ENCODE results near the gene AUNIP.

The AUNIP gene

GRCh38 chr1:25787760-25788166 lies 71.5 kb downstream of the AUNIP start:
- no peak for DNase-seq

- peak in 1 of 3 experiments; percentile 16 for DNase-seq
Observed at GRCh38 chr1:25786887-25787759, 72.1 kb downstream of the AUNIP start.

- no peak for DNase-seq
Observed at GRCh38 chr1:25785333-25786067, 73.8 kb downstream of the AUNIP start.

GRCh38 chr1:25784575-25785051 lies 74.6 kb downstream of the AUNIP start:
- no peak for DNase-seq
